Stomach (tissue), 4 donors: ENCODE results near the gene AGBL2.

ENCODE experiments used
- POLR2A ChIP-seq, 4 donors: fragments of 450-650 bp; IDR thresholded peaks; one replicate each; pipeline ENCODE4 v1.6.1; 2016; ENCODE audit warnings: antibody characterized with exemption in 4 of 4, control low read depth in 2 of 4, mild to moderate bottlenecking in 1 of 4, moderate library complexity in 1 of 4
- TF ChIP-seq, protein P1 (sequence below), 7 experiments: fragments of 450-650 bp in 4 of 7; fragments of 200-600 bp in 3 of 7; sonication (generic) in 3 of 7; IDR thresholded peaks; one replicate each; pipeline ENCODE4 v1.5.1; 2016 to 2019; ENCODE audit warnings: antibody characterized with exemption in 7 of 7, control low read depth in 2 of 7, mild to moderate bottlenecking in 1 of 7

DNA sequence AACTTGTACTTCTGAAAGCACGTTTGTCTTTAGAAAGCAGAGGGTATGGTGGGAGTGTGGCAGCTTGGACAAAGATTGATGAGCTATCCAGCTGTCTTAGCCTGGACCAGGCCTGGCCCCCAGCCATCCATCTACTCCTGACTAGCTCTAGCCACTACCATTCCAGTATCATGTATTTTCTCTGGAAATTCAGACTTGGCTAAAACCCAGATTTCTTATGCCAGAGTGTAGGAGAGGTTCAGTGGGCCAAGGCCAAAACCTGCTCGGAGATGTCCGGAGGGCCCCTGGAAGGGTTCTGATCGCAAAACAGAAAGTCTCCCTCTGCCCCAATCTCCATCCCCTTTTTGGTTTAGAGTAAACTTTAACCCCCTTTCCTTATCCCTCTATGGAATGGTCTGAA is 48.0 kb downstream of the AGBL2 start:
- TF ChIP-seq, protein P1, sequence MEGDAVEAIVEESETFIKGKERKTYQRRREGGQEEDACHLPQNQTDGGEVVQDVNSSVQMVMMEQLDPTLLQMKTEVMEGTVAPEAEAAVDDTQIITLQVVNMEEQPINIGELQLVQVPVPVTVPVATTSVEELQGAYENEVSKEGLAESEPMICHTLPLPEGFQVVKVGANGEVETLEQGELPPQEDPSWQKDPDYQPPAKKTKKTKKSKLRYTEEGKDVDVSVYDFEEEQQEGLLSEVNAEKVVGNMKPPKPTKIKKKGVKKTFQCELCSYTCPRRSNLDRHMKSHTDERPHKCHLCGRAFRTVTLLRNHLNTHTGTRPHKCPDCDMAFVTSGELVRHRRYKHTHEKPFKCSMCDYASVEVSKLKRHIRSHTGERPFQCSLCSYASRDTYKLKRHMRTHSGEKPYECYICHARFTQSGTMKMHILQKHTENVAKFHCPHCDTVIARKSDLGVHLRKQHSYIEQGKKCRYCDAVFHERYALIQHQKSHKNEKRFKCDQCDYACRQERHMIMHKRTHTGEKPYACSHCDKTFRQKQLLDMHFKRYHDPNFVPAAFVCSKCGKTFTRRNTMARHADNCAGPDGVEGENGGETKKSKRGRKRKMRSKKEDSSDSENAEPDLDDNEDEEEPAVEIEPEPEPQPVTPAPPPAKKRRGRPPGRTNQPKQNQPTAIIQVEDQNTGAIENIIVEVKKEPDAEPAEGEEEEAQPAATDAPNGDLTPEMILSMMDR (IDR thresholded peaks at IDR 0.05) = no peak
- no peak for TF ChIP-seq POLR2A (IDR thresholded peaks at IDR 0.05)
